H1 (cell line): Measurements from ENCODE around the gene OR3A2. TPM values are rescaled to one million over a fixed set of nuclear protein-coding genes. Genes with fewer than 3 reads are reported as not detected.

Experiments used
- CTCF ChIA-PET: fragments of 300-600 bp; sonication (Branson Sonifier 250); formaldehyde crosslinking; loops from one replicate; lab custom pipeline; 2021; ENCODE audit not compliant: partially characterized antibody; lab: Charles Lee
- POLR2A ChIA-PET: fragments of 300-600 bp; sonication (Branson Sonifier 250); formaldehyde crosslinking; loops from one replicate; lab custom pipeline; 2021; ENCODE audit warnings: inconsistent platforms; ENCODE audit not compliant: partially characterized antibody; lab: Charles Lee
- DNase-seq, 2 experiments: peaks; one replicate each; pipeline versions ENCODE4 v3.0.0 to v3.0.0-alpha.2; 2010 to 2022; ENCODE audit warnings: low spot score in 2 of 2, low read depth in 1 of 2, mixed read lengths in 1 of 2
- FAIRE-seq: peaks from 2 replicates; lab custom pipeline; 2011; peaks lifted over from hg19 to GRCh38; lab: Jason Lieb, UNC
- H2AFZ ChIP-seq: 2 replicates; pipeline ENCODE4 v1.8.1; 2012; ENCODE audit warnings: low read length, inconsistent platforms
- H2AK5ac ChIP-seq: 2 replicates; pipeline ENCODE4 v1.6.1; 2013; ENCODE audit warnings: low read depth, low read length
- H2BK120ac ChIP-seq: replicated peaks from 2 replicates; pipeline ENCODE3; 2013; ENCODE audit warnings: low read depth, low read length, inconsistent platforms
- H2BK12ac ChIP-seq: 2 replicates; pipeline ENCODE4 v1.6.1; 2013; ENCODE audit warnings: low read depth, low read length
- H2BK15ac ChIP-seq: 2 replicates; pipeline ENCODE4 v1.6.1; 2013; ENCODE audit warnings: low read length
- H2BK20ac ChIP-seq: 2 replicates; pipeline ENCODE4 v1.6.1; 2013; ENCODE audit warnings: low read length
- H2BK5ac ChIP-seq: 2 replicates; pipeline ENCODE4 v1.6.1; 2013; ENCODE audit warnings: low read depth, low read length
- H3K14ac ChIP-seq: 2 replicates; pipeline ENCODE4 v1.6.1; 2013; ENCODE audit warnings: inconsistent platforms; ENCODE audit not compliant: insufficient read length
- H3K18ac ChIP-seq: 2 replicates; pipeline ENCODE4 v1.6.1; 2013; ENCODE audit warnings: low read length; ENCODE audit errors: extremely low read depth
- H3K23ac ChIP-seq: 2 replicates; pipeline ENCODE4 v1.6.1; 2013; ENCODE audit warnings: inconsistent platforms; ENCODE audit not compliant: insufficient read length
- H3K23me2 ChIP-seq: 2 replicates; pipeline ENCODE4 v1.6.1; 2013; ENCODE audit warnings: low read depth, low read length
- H3K27ac ChIP-seq: 2 replicates; pipeline ENCODE4 v1.6.1; 2011; ENCODE audit warnings: low read depth, low read length, inconsistent platforms
- H3K27me3 ChIP-seq, 4 experiments: replicated peaks in 1 of 4; 1 replicate in 1 of 4; 2 replicates in 3 of 4; pipeline versions ENCODE4 v1.6.1 to v1.8.1; 2011 to 2013; ENCODE audit warnings: low read length in 3 of 4, mild to moderate bottlenecking in 3 of 4, inconsistent platforms in 2 of 4, mixed read lengths in 2 of 4, moderate library complexity in 1 of 4; ENCODE audit not compliant: control insufficient read depth in 3 of 4, insufficient read depth in 3 of 4; ENCODE audit errors: extremely low read depth in 1 of 4
- H3K36me3 ChIP-seq, 4 experiments: 2 replicates each; pipeline versions ENCODE4 v1.6.1 to v1.8.1; 2011 to 2013; ENCODE audit warnings: mild to moderate bottlenecking in 4 of 4, low read length in 3 of 4, moderate library complexity in 2 of 4, control low read depth in 1 of 4, inconsistent platforms in 1 of 4; ENCODE audit not compliant: insufficient read depth in 4 of 4, control insufficient read depth in 2 of 4
- H3K4ac ChIP-seq: replicated peaks from 2 replicates; pipeline ENCODE3; 2013; ENCODE audit warnings: low read length, low read depth, mixed read lengths, inconsistent platforms; ENCODE audit not compliant: insufficient read length
- H3K4me1 ChIP-seq, 4 experiments: replicated peaks in 1 of 4; 1 replicate in 1 of 4; 2 replicates in 3 of 4; pipeline versions ENCODE4 v1.6.1 to v1.8.1; 2011 to 2013; ENCODE audit warnings: low read length in 3 of 4, inconsistent platforms in 2 of 4, mixed read lengths in 1 of 4; ENCODE audit not compliant: insufficient read depth in 4 of 4, control insufficient read depth in 3 of 4
- H3K4me2 ChIP-seq, 2 experiments: 2 replicates each; pipeline versions ENCODE4 v1.6.1 to v1.8.1; 2011 to 2013; ENCODE audit warnings: low read depth in 2 of 2, low read length in 2 of 2, control low read depth in 1 of 2, inconsistent platforms in 1 of 2, mild to moderate bottlenecking in 1 of 2; ENCODE audit not compliant: insufficient read depth in 1 of 2
- H3K4me3 ChIP-seq, 4 experiments: fragments of 200-600, 300-600 bp in 1 of 4; sonication (generic), shearing (Covaris generic), sonication (Bioruptor Twin) in 1 of 4; 2 replicates each; pipeline versions ENCODE4 v1.5.1 to v1.8.1; 2011 to 2016; ENCODE audit warnings: low read length in 4 of 4, low read depth in 3 of 4, control low read depth in 2 of 4, inconsistent platforms in 2 of 4, mild to moderate bottlenecking in 2 of 4, mixed read lengths in 1 of 4, moderate library complexity in 1 of 4; ENCODE audit not compliant: insufficient read depth in 2 of 4; ENCODE audit errors: extremely low read depth in 1 of 4
- H3K56ac ChIP-seq: replicated peaks from 2 replicates; pipeline ENCODE3; 2013; ENCODE audit warnings: low read depth, mild to moderate bottlenecking, mixed read lengths, low read length, inconsistent platforms; ENCODE audit not compliant: insufficient read length
- H3K79me1 ChIP-seq: 2 replicates; pipeline ENCODE4 v1.6.1; 2013; ENCODE audit warnings: low read depth, low read length, control low read depth
- H3K79me2 ChIP-seq, 2 experiments: 2 replicates each; pipeline versions ENCODE4 v1.6.1 to v1.8.1; 2012 to 2013; ENCODE audit warnings: low read length in 2 of 2, mild to moderate bottlenecking in 2 of 2, inconsistent platforms in 1 of 2; ENCODE audit not compliant: insufficient read depth in 2 of 2, control insufficient read depth in 1 of 2
- H3K9ac ChIP-seq, 4 experiments: replicated peaks in 1 of 4; 1 replicate in 1 of 4; 2 replicates in 3 of 4; pipeline versions ENCODE4 v1.6.1 to v1.8.1; 2011 to 2013; ENCODE audit warnings: low read depth in 3 of 4, low read length in 3 of 4, control low read depth in 2 of 4, mild to moderate bottlenecking in 2 of 4, moderate library complexity in 2 of 4, inconsistent platforms in 1 of 4; ENCODE audit errors: extremely low read depth in 1 of 4
- H3K9me3 ChIP-seq, 2 experiments: 2 replicates each; pipeline versions ENCODE4 v1.6.1 to v1.8.1; 2012 to 2013; ENCODE audit warnings: mild to moderate bottlenecking in 2 of 2, moderate library complexity in 2 of 2, control low read depth in 1 of 2, inconsistent platforms in 1 of 2, low read depth in 1 of 2, low read length in 1 of 2, mixed read lengths in 1 of 2; ENCODE audit not compliant: insufficient read depth in 2 of 2
- H4K20me1 ChIP-seq, 2 experiments: replicated peaks in 1 of 2; 2 replicates each; pipeline versions ENCODE3 to v1.8.1; 2011 to 2013; ENCODE audit warnings: inconsistent platforms in 2 of 2, low read length in 2 of 2, mild to moderate bottlenecking in 1 of 2; ENCODE audit not compliant: insufficient read depth in 2 of 2, control insufficient read depth in 1 of 2
- H4K5ac ChIP-seq: 2 replicates; pipeline ENCODE4 v1.6.1; 2013; ENCODE audit warnings: low read length, low read depth, mixed read lengths, inconsistent platforms; ENCODE audit not compliant: insufficient read length
- H4K8ac ChIP-seq: 2 replicates; pipeline ENCODE4 v1.8.0; 2013; ENCODE audit warnings: mild to moderate bottlenecking, moderate library complexity, low read length, inconsistent platforms; ENCODE audit not compliant: insufficient read depth; ENCODE audit errors: extremely low read depth
- H4K91ac ChIP-seq: replicated peaks from 2 replicates; pipeline ENCODE3; 2013; ENCODE audit warnings: low read length, mixed read lengths, inconsistent platforms; ENCODE audit not compliant: insufficient read length
- EZH2 ChIP-seq: fragments of 200-600 bp; sonication (generic); IDR thresholded peaks from 2 replicates; pipeline ENCODE4 v1.7.1; 2012; ENCODE audit warnings: low read depth, mild to moderate bottlenecking, moderate library complexity, low read length, inconsistent platforms; ENCODE audit not compliant: severe bottlenecking
- USF2 ChIP-seq: IDR thresholded peaks from 2 replicates; pipeline ENCODE4 v1.6.1; 2011; ENCODE audit warnings: low read length, improper control_type of control experiment
- WGBS, 2 experiments: shearing (Covaris generic) in 1 of 2; methylation state at CpG; one replicate each; pipeline versions ENCODE4 v1.1.6 to v1.1.7; 2013 to 2015; ENCODE audit warnings: low lambda C conversion rate in 2 of 2, mixed read lengths in 2 of 2, inconsistent platforms in 1 of 2, low coverage in 1 of 2, missing lambda C conversion rate in 1 of 2; ENCODE audit not compliant: insufficient replicate concordance in 2 of 2, insufficient coverage in 1 of 2, insufficient read length in 1 of 2; ENCODE audit errors: extremely low coverage in 1 of 2, missing lambda C conversion rate in 1 of 2; 5-methylcytosine and 5-hydroxymethylcytosine counted together
- polyA plus RNA-seq, 7 experiments: library from polyadenylated mRNA; depleted of rRNA in 3 of 7; stranded (reverse) in 5 of 7; unstranded in 2 of 7; fragments of >200 nt in 5 of 7; fragments of 200-250 nt in 2 of 7; gene quantifications; 1 replicate in 5 of 7; 2 replicates in 1 of 7; 4 replicates in 1 of 7; pipeline versions ENCODE4 v1.2.1 to v1.2.3, GENCODE V29; 2011 to 2013; ENCODE audit warnings: missing spikeins in 2 of 7, mixed read lengths in 2 of 7
- total RNA-seq: library from RNA; stranded (reverse); fragmentation: NEBNext Ultra II Directional; extraction: Animal tissue kit (Norgen Biotek cat#: 25700); gene quantifications from 2 replicates; pipeline ENCODE4 v1.2.1, GENCODE V29; 2021

OR3A2 gene
- total and polyA plus RNA-seq, 2 of the 8 experiments (the other 6 are each of a cell fraction or from before 2014, with no cell fraction given): not detected

DNA sequence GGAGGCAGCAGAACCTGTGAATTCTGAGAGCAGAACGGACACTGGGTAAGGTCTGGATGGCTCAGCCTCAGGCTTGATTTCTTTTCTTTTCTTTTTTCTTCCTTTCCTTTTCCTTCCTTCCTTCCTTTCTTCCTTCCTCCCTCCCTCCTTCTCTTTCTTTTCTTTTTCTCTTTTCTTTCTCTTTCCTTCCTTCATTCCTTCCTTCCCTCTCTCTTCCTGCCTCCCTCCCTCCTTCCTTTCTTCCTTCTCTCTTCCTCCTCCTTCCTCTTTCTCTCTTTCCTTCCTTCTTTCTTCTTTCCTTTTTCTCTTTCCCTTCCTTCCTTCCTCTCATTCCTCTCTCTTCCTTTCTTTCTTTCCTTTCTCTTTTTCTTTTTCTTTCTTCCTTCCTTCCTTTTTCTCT, 125.9 kb downstream of the OR3A2 start:
- H3K9me3 ChIP-seq: peaks cover 11 to 43% of the 10 kb centered on the region in 2 experiments; a peak in 3 of 4 replicates
- H3K79me1 ChIP-seq: no peaks in the 10 kb centered on the region
- no peak overlapping the region for H3K4me2 ChIP-seq

More for the DNA sequence above, 125.9 kb downstream of the OR3A2 start:
- Histone ChIP-seq H4K8ac (no peak overlapping the region), H4K5ac (no peak overlapping the region), H3K23ac (no peak overlapping the region), H3K79me2 (no peaks in the 10 kb centered on the region), H4K91ac (no peak overlapping the region), H4K20me1 (no peaks in the 10 kb centered on the region), H2BK15ac (no peak overlapping the region), H2BK120ac (no peak overlapping the region), H3K4ac (no peak overlapping the region), H2BK12ac (no peak overlapping the region), H3K14ac (no peak overlapping the region), H3K27ac (no peak overlapping the region), H3K9ac (no peak overlapping the region), H3K27me3 (0 out of 7 replicates have a peak, but pooled peaks cover 0 to 3% (median 0%) of the 10 kb centered on the region in 4 experiments), H3K4me3 (no peak overlapping the region), H3K23me2 (no peaks in the 10 kb centered on the region; the same call in 1 of the 2 replicates), H2AK5ac (no peak overlapping the region), H2BK5ac (no peak overlapping the region), H3K56ac (no peak overlapping the region), H3K4me1 (no peaks in the 10 kb centered on the region), H2AFZ (no peak overlapping the region), H3K36me3 (no peaks in the 10 kb centered on the region), H3K18ac (no peak overlapping the region), H2BK20ac (no peak overlapping the region)
- CTCF ChIA-PET: no interaction called here
- no peak for TF ChIP-seq USF2
- TF ChIP-seq EZH2: no peak
- no peak for DNase-seq
- 60% methylated on average over 1 of the region's 1 CpG; no CpG with 5 or more reads in 1 of the 2 experiments for WGBS, 2 experiments
- POLR2A ChIA-PET: no interaction called here
- no peak for FAIRE-seq
